ENCODE measurements around the gene WASHC2C. TPM values are rescaled to one million over a fixed set of nuclear protein-coding genes. Genes with fewer than 3 reads are reported as not detected.
"Not testable (repeated sequence)": the region's sequence is repeated elsewhere in the genome, so short reads cannot be mapped to it uniquely, and the experiment has no call there.

WASHC2C gene
- 22.5 and 27.7 TPM in 2 replicates for total RNA-seq
- polyA plus RNA-seq = 17.9 and 22.9 TPM in 2 replicates

DNA sequence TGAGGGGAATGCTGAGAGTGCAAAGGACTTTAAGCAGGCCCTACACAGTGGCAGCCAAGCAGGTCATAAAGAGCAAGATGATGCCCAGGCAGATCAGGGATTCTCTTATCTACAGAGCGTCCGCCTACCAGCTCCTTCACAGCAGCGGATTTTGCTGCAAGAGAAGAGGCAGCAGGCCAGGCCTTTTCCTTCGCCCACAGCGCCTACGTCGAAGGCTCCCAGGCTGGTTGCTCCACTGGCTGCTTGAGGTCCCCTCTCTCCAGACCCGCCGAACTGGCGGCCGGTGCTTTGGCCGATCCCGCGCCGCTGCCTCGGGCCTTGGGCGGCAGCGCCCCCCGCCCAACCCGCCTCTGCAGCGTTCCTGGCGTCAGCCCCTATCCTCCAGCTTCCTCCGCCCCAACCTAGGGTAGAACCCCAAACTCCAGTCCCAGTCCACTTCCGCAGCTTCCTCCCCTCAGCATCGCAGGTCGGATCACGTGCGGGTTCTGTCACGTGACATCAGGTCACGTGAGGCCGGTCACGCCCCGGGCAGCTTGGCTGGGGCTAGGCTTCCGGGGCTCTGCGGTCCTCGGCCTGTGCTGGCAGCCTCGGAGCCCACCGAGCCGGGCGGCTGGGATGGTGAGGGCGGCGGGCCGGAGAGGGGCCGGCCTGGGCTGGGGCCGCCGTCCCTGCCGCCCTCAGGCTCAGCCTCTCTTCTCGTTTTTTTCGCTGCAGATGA lies at the start of gene WASHC2C:
Gene WASHC2C (plus strand): TSS at position 564 of the 718 bp plus-strand sequence. CDS start 52 bp downstream, at position 616.
- not testable (repeated sequence) for H3K36me3 ChIP-seq; H3K27me3 ChIP-seq; H3K4me1 ChIP-seq (ENCODE audit: low read depth); H3K9me3 ChIP-seq (ENCODE audit: low read depth)
- peak within 1 kb of the TSS; percentile 86 for H3K27ac ChIP-seq
- DNase-seq (ENCODE audit: low read depth in 1 of 2, low spot score in 1 of 2) = peak; percentile 50 to 81
- peak within 1 kb of the TSS; percentile 87 for H3K4me3 ChIP-seq

GRCh38 chr10:45678467-45678866 lies 48.6 kb upstream of the WASHC2C start:
- not testable (repeated sequence) for DNase-seq (ENCODE audit: low read depth in 1 of 2, low spot score in 1 of 2); H3K27me3 ChIP-seq; H3K9me3 ChIP-seq (ENCODE audit: low read depth); H3K36me3 ChIP-seq; H3K4me1 ChIP-seq (ENCODE audit: low read depth); H3K27ac ChIP-seq; H3K4me3 ChIP-seq

DNA sequence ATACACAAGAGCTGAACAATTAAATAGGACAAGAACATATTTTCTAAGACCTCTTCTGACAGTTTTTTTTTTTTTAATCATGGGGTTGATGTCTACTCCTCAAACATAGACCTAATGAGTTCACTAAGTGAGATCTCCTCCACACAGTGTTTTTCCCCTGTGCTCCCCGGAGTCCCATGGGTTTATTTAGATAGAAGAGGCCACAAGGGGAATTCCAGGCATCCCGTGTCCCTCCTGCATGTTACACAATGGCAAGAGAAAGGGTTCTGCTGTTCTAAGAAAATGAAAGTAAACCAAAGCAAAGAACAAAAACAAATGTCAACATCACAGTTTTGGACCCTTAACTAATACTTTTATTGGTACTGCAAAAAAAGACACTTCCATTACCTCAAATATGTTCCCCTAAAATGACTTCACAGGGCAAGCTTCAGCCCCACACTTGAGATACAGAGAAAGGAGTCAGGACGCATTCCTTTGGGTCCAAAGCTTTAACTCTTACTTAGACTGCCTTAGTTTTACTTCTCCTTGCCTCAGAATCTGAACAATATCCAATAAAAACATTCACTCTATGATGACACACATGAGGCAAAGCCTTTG lies 16.8 kb upstream of the WASHC2C start:
- H3K27me3 ChIP-seq; H3K27ac ChIP-seq; H3K36me3 ChIP-seq; H3K4me1 ChIP-seq (ENCODE audit: low read depth); H3K4me3 ChIP-seq; H3K9me3 ChIP-seq (ENCODE audit: low read depth): not testable (repeated sequence)
- DNase-seq (ENCODE audit: low read depth in 1 of 2, low spot score in 1 of 2) = peak in 1 of 2 donors; percentile 16

DNA sequence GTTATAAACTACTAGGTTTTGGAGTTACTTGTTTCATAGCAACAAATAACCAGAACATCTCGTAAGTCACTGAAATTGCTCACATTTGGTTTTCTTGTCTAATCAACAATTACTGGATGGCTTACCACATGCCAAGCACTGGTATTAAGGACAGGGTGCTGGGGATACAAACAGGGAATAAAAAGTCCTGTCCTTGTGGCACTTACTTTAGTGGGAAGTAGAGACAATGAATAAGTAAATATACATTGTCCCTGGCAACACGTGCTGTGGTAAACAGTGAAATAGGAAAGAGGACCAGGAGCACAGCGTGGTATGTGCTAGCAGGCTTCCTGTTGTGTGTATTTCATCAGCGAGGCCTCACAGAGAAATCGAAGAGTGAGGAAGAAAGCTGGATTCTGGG lies 15.8 kb upstream of the WASHC2C start:
- not testable (repeated sequence) for H3K27ac ChIP-seq; H3K36me3 ChIP-seq; DNase-seq (ENCODE audit: low read depth in 1 of 2, low spot score in 1 of 2); H3K27me3 ChIP-seq; H3K9me3 ChIP-seq (ENCODE audit: low read depth); H3K4me3 ChIP-seq; H3K4me1 ChIP-seq (ENCODE audit: low read depth)

DNA sequence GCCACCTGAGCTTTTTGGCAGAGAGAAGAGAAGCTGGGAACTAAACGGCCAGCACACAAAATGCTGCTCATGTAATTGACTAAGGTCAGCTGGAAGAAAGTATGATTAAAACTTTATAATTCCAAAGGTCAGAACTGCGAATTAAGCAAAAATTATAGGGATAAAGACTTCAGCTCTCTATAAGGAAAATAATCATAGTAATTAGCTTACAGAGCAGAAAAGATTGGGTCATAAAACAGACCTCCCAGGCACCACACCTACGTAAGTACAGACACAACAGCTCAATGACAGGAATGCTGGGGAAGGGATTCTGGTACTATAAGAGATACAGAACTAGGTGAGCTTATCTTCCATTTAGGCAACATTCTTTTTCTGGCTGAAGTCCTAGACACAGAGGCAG lies 10.0 kb upstream of the WASHC2C start:
- not testable (repeated sequence) for H3K9me3 ChIP-seq (ENCODE audit: low read depth); DNase-seq (ENCODE audit: low read depth in 1 of 2, low spot score in 1 of 2); H3K27ac ChIP-seq; H3K4me3 ChIP-seq; H3K4me1 ChIP-seq (ENCODE audit: low read depth); H3K36me3 ChIP-seq
- peaks cover 15% of the 10 kb centered on the region for H3K27me3 ChIP-seq

- DNase-seq (ENCODE audit: low read depth in 1 of 2, low spot score in 1 of 2); H3K9me3 ChIP-seq (ENCODE audit: low read depth); H3K36me3 ChIP-seq; H3K4me1 ChIP-seq (ENCODE audit: low read depth); H3K27ac ChIP-seq; H3K4me3 ChIP-seq: not testable (repeated sequence)
- peaks cover 15% of the 10 kb centered on the region for H3K27me3 ChIP-seq
Observed at GRCh38 chr10:45717642-45718041, 9.4 kb upstream of the WASHC2C start.

DNA sequence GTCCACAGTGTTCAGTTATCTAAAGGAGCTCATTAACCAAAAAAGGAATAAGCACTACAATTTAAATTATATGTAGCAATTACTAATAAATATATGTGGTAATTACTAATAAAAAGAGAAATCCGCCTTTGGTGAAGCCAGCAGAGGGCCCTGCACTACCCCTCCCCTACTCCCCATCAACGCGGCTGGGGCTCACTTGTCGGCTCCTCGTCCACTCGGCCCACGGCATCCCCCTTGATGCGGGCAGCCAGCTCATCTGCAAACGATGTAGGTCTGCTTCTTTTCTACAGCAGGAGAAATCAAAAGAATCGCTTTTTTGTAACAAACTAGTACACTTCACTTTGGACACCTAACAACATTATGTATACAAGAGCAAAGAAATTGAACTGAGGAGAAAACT lies 5.6 kb upstream of the WASHC2C start:
- H3K4me3 ChIP-seq; H3K9me3 ChIP-seq (ENCODE audit: low read depth); DNase-seq (ENCODE audit: low read depth in 1 of 2, low spot score in 1 of 2); H3K27ac ChIP-seq; H3K4me1 ChIP-seq (ENCODE audit: low read depth); H3K27me3 ChIP-seq; H3K36me3 ChIP-seq: not testable (repeated sequence)

GRCh38 chr10:45723851-45724250 lies 3.2 kb upstream of the WASHC2C start:
- not testable (repeated sequence) for H3K4me1 ChIP-seq (ENCODE audit: low read depth); H3K27ac ChIP-seq; H3K4me3 ChIP-seq; H3K9me3 ChIP-seq (ENCODE audit: low read depth); DNase-seq (ENCODE audit: low read depth in 1 of 2, low spot score in 1 of 2); H3K27me3 ChIP-seq; H3K36me3 ChIP-seq

- H3K4me1 ChIP-seq (ENCODE audit: low read depth); H3K9me3 ChIP-seq (ENCODE audit: low read depth); H3K27me3 ChIP-seq; H3K36me3 ChIP-seq; DNase-seq (ENCODE audit: low read depth in 1 of 2, low spot score in 1 of 2): not testable (repeated sequence)
- peak overlapping the region; percentile 86 for H3K27ac ChIP-seq
- peak overlapping the region; percentile 87 for H3K4me3 ChIP-seq
Observed at GRCh38 chr10:45727421-45727965, 427 bp downstream of the WASHC2C start.

GRCh38 chr10:45734449-45734848 lies 7.4 kb downstream of the WASHC2C start:
- not testable (repeated sequence) for H3K4me3 ChIP-seq; H3K36me3 ChIP-seq; DNase-seq (ENCODE audit: low read depth in 1 of 2, low spot score in 1 of 2); H3K9me3 ChIP-seq (ENCODE audit: low read depth); H3K4me1 ChIP-seq (ENCODE audit: low read depth); H3K27ac ChIP-seq; H3K27me3 ChIP-seq

GRCh38 chr10:45734867-45735266 lies 7.8 kb downstream of the WASHC2C start:
- not testable (repeated sequence) for H3K9me3 ChIP-seq (ENCODE audit: low read depth); H3K27ac ChIP-seq; H3K4me3 ChIP-seq; H3K4me1 ChIP-seq (ENCODE audit: low read depth); H3K36me3 ChIP-seq; H3K27me3 ChIP-seq
- peak in 1 of 2 donors; percentile 8 for DNase-seq (ENCODE audit: low read depth in 1 of 2, low spot score in 1 of 2)

- H3K36me3 ChIP-seq; H3K4me1 ChIP-seq (ENCODE audit: low read depth); DNase-seq (ENCODE audit: low read depth in 1 of 2, low spot score in 1 of 2); H3K4me3 ChIP-seq; H3K9me3 ChIP-seq (ENCODE audit: low read depth); H3K27ac ChIP-seq; H3K27me3 ChIP-seq: not testable (repeated sequence)
Observed at GRCh38 chr10:45741559-45741958, 14.5 kb downstream of the WASHC2C start.

GRCh38 chr10:45742014-45742413 lies 14.9 kb downstream of the WASHC2C start:
- H3K27me3 ChIP-seq; H3K4me1 ChIP-seq (ENCODE audit: low read depth); H3K36me3 ChIP-seq: not testable (repeated sequence)

DNA sequence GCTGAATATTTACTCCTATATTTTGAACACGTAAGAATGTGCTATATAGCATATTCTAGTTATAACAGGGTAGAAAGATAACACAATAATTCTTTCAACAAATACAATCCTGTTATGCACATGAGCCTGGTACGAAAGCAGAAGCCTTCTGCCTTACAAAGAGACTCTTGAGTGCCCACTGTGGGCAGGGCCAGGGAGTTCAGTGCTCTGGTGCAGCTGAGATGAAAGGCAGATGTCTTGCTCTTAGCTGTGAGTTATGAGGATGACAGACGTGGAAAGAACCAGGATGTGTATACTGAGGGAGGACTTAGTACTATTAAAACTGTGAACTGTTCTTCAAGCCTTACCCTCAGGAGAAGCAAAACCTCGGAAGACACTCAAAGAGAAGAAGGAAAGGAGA lies 24.1 kb downstream of the WASHC2C start:
- DNase-seq (ENCODE audit: low read depth in 1 of 2, low spot score in 1 of 2); H3K27ac ChIP-seq: not testable (repeated sequence)

More at GRCh38 chr10:45742014-45742413, 14.9 kb downstream of the WASHC2C start:
- DNase-seq (ENCODE audit: low read depth in 1 of 2, low spot score in 1 of 2); H3K27ac ChIP-seq; H3K9me3 ChIP-seq (ENCODE audit: low read depth); H3K4me3 ChIP-seq: not testable (repeated sequence)

More for the DNA sequence above, 24.1 kb downstream of the WASHC2C start:
- not testable (repeated sequence) for H3K36me3 ChIP-seq; H3K27me3 ChIP-seq; H3K4me1 ChIP-seq (ENCODE audit: low read depth); H3K4me3 ChIP-seq; H3K9me3 ChIP-seq (ENCODE audit: low read depth)

Measured in cardiac muscle cell (in vitro differentiated cells and primary cell).